ENCODE measurements around the gene KPNA1.

DNA sequence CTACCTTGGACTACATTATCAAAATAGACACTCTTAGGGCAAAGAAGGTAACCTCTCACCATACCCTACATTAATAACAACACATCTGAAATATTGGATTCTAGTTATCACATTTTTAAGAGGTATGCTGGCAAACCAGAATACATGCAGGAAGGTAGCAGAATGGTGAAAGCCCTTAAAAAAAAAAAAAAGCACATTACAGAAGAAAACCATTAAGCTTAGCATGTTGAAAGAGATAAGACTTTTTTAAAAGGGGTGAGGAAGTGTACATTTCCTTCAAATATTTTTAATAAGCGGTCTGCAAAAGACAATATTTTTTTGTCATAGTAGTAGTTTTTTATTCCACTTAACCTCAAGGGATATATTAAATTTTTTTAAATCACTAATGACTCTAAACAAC, 52.3 kb downstream of the KPNA1 start:
- no peak for TF ChIP-seq EZH2 (IDR thresholded peaks at IDR 0.05; ENCODE audit: borderline replicate concordance)
- TF ChIP-seq, protein P1, sequence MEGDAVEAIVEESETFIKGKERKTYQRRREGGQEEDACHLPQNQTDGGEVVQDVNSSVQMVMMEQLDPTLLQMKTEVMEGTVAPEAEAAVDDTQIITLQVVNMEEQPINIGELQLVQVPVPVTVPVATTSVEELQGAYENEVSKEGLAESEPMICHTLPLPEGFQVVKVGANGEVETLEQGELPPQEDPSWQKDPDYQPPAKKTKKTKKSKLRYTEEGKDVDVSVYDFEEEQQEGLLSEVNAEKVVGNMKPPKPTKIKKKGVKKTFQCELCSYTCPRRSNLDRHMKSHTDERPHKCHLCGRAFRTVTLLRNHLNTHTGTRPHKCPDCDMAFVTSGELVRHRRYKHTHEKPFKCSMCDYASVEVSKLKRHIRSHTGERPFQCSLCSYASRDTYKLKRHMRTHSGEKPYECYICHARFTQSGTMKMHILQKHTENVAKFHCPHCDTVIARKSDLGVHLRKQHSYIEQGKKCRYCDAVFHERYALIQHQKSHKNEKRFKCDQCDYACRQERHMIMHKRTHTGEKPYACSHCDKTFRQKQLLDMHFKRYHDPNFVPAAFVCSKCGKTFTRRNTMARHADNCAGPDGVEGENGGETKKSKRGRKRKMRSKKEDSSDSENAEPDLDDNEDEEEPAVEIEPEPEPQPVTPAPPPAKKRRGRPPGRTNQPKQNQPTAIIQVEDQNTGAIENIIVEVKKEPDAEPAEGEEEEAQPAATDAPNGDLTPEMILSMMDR (IDR thresholded peaks at IDR 0.05; ENCODE audit: poor library complexity): no peak
- TF ChIP-seq EZH2phosphoT487 (IDR thresholded peaks at IDR 0.05; ENCODE audit: low read depth, severe bottlenecking, unreplicated experiment): no peak

Data from hepatocyte (in vitro differentiated cells).